Measurements from ENCODE around the gene ROCK2.

- no peak for TF ChIP-seq CTCF (IDR thresholded peaks at IDR 0.05; ENCODE audit: insufficient read depth, low read depth, low read length)
- no peak for TF ChIP-seq EZH2 (IDR thresholded peaks at IDR 0.05; ENCODE audit: insufficient read depth, low read length)
Observed at GRCh38 chr2:11264007-11264406, 80.4 kb downstream of the ROCK2 start.
